ENCODE results near the gene RBFOX2. TPM values are rescaled to one million over a fixed set of nuclear protein-coding genes. Genes with fewer than 3 reads are reported as not detected.

RBFOX2 gene
- total RNA-seq, 1 donor from 2014 or later, result 200 TPM

- Histone ChIP-seq H3K9ac (ENCODE audit: low read depth in 1 of 3, low read length in 3 of 3) (peak overlapping the region; percentile 57 to 88 (median 77)), H3K27ac (ENCODE audit: low read depth, low read length) (peak overlapping the region; percentile 85), H3K9me3 (ENCODE audit: control insufficient read depth in 3 of 3, low read length in 3 of 3) (no peaks in the 10 kb centered on the region), H3K27me3 (ENCODE audit: control insufficient read depth in 3 of 3, insufficient read depth in 3 of 3, low read length in 3 of 3) (no peaks in the 10 kb centered on the region), H3K36me3 (ENCODE audit: control insufficient read depth in 3 of 3, insufficient read depth in 3 of 3, low read length in 3 of 3) (no peaks in the 10 kb centered on the region), H3K4me3 (ENCODE audit: low read length in 3 of 3) (peak overlapping the region; percentile 64 to 84 (median 68)), H3K4me1 (ENCODE audit: control insufficient read depth in 3 of 3, insufficient read depth in 3 of 3, low read length in 3 of 3) (peaks cover 43 to 64% (median 54%) of the 10 kb centered on the region in 3 donors)
Observed at GRCh38 chr22:35913925-35914324, 114.7 kb downstream of the RBFOX2 start.

GRCh38 chr22:35912658-35913057 is 116.0 kb downstream of the RBFOX2 start:
- H3K27ac ChIP-seq (ENCODE audit: low read depth, low read length), result peak overlapping the region; percentile 80

GRCh38 chr22:35911877-35912276 is 116.7 kb downstream of the RBFOX2 start:
- Histone ChIP-seq H3K9me3 (ENCODE audit: control insufficient read depth in 3 of 3, low read length in 3 of 3) (no peaks in the 10 kb centered on the region), H3K27ac (ENCODE audit: low read depth, low read length) (peak overlapping the region; percentile 80)

More at GRCh38 chr22:35912658-35913057, 116.0 kb downstream of the RBFOX2 start:
- peaks cover 33 to 52% (median 47%) of the 10 kb centered on the region in 3 donors for H3K4me1 ChIP-seq (ENCODE audit: control insufficient read depth in 3 of 3, insufficient read depth in 3 of 3, low read length in 3 of 3)
- no peaks in the 10 kb centered on the region for H3K27me3 ChIP-seq (ENCODE audit: control insufficient read depth in 3 of 3, insufficient read depth in 3 of 3, low read length in 3 of 3)
- no peak overlapping the region for H3K4me3 ChIP-seq (ENCODE audit: low read length in 3 of 3)
- H3K9me3 ChIP-seq (ENCODE audit: control insufficient read depth in 3 of 3, low read length in 3 of 3), result no peaks in the 10 kb centered on the region
- H3K9ac ChIP-seq (ENCODE audit: low read depth in 1 of 3, low read length in 3 of 3), result no peak overlapping the region
- H3K36me3 ChIP-seq (ENCODE audit: control insufficient read depth in 3 of 3, insufficient read depth in 3 of 3, low read length in 3 of 3), result no peaks in the 10 kb centered on the region

GRCh38 chr22:35910926-35911325 is 117.7 kb downstream of the RBFOX2 start:
- Histone ChIP-seq H3K4me1 (ENCODE audit: control insufficient read depth in 3 of 3, insufficient read depth in 3 of 3, low read length in 3 of 3) (peaks cover 31 to 45% (median 43%) of the 10 kb centered on the region in 3 donors), H3K9ac (ENCODE audit: low read depth in 1 of 3, low read length in 3 of 3) (no peak overlapping the region), H3K9me3 (ENCODE audit: control insufficient read depth in 3 of 3, low read length in 3 of 3) (no peaks in the 10 kb centered on the region), H3K36me3 (ENCODE audit: control insufficient read depth in 3 of 3, insufficient read depth in 3 of 3, low read length in 3 of 3) (no peaks in the 10 kb centered on the region), H3K4me3 (ENCODE audit: low read length in 3 of 3) (no peak overlapping the region), H3K27me3 (ENCODE audit: control insufficient read depth in 3 of 3, insufficient read depth in 3 of 3, low read length in 3 of 3) (no peaks in the 10 kb centered on the region), H3K27ac (ENCODE audit: low read depth, low read length) (peak overlapping the region; percentile 80)

More at GRCh38 chr22:35911877-35912276, 116.7 kb downstream of the RBFOX2 start:
- Histone ChIP-seq H3K9ac (ENCODE audit: low read depth in 1 of 3, low read length in 3 of 3) (no peak overlapping the region), H3K4me1 (ENCODE audit: control insufficient read depth in 3 of 3, insufficient read depth in 3 of 3, low read length in 3 of 3) (peaks cover 32 to 47% (median 46%) of the 10 kb centered on the region in 3 donors), H3K27me3 (ENCODE audit: control insufficient read depth in 3 of 3, insufficient read depth in 3 of 3, low read length in 3 of 3) (no peaks in the 10 kb centered on the region), H3K36me3 (ENCODE audit: control insufficient read depth in 3 of 3, insufficient read depth in 3 of 3, low read length in 3 of 3) (no peaks in the 10 kb centered on the region), H3K4me3 (ENCODE audit: low read length in 3 of 3) (peak overlapping the region in 1 of 3 donors; percentile 9)

GRCh38 chr22:35910003-35910769 is 118.4 kb downstream of the RBFOX2 start:
- Histone ChIP-seq H3K9ac (ENCODE audit: low read depth in 1 of 3, low read length in 3 of 3) (peak overlapping the region in 2 of 3 donors; percentile 2 to 55), H3K27me3 (ENCODE audit: control insufficient read depth in 3 of 3, insufficient read depth in 3 of 3, low read length in 3 of 3) (no peaks in the 10 kb centered on the region), H3K36me3 (ENCODE audit: control insufficient read depth in 3 of 3, insufficient read depth in 3 of 3, low read length in 3 of 3) (no peaks in the 10 kb centered on the region), H3K9me3 (ENCODE audit: control insufficient read depth in 3 of 3, low read length in 3 of 3) (no peaks in the 10 kb centered on the region), H3K4me1 (ENCODE audit: control insufficient read depth in 3 of 3, insufficient read depth in 3 of 3, low read length in 3 of 3) (peaks cover 24 to 41% (median 38%) of the 10 kb centered on the region in 3 donors), H3K4me3 (ENCODE audit: low read length in 3 of 3) (peak overlapping the region in 1 of 3 donors; percentile 23), H3K27ac (ENCODE audit: low read depth, low read length) (peak overlapping the region; percentile 80)

GRCh38 chr22:35905894-35906293 is 122.7 kb downstream of the RBFOX2 start:
- no peaks in the 10 kb centered on the region for H3K36me3 ChIP-seq (ENCODE audit: control insufficient read depth in 3 of 3, insufficient read depth in 3 of 3, low read length in 3 of 3)
- H3K4me1 ChIP-seq (ENCODE audit: control insufficient read depth in 3 of 3, insufficient read depth in 3 of 3, low read length in 3 of 3), result peaks cover 9 to 32% (median 26%) of the 10 kb centered on the region in 3 donors
- no peak overlapping the region for H3K9ac ChIP-seq (ENCODE audit: low read depth in 1 of 3, low read length in 3 of 3)
- no peak overlapping the region for H3K4me3 ChIP-seq (ENCODE audit: low read length in 3 of 3)
- no peak overlapping the region for H3K27ac ChIP-seq (ENCODE audit: low read depth, low read length)
- H3K27me3 ChIP-seq (ENCODE audit: control insufficient read depth in 3 of 3, insufficient read depth in 3 of 3, low read length in 3 of 3), result no peaks in the 10 kb centered on the region
- no peaks in the 10 kb centered on the region for H3K9me3 ChIP-seq (ENCODE audit: control insufficient read depth in 3 of 3, low read length in 3 of 3)

- peak overlapping the region in 2 of 3 donors; percentile 29 to 70 for H3K9ac ChIP-seq (ENCODE audit: low read depth in 1 of 3, low read length in 3 of 3)
- peak overlapping the region; percentile 79 for H3K27ac ChIP-seq (ENCODE audit: low read depth, low read length)
- peaks cover 11 to 31% (median 28%) of the 10 kb centered on the region in 3 donors for H3K4me1 ChIP-seq (ENCODE audit: control insufficient read depth in 3 of 3, insufficient read depth in 3 of 3, low read length in 3 of 3)
- no peaks in the 10 kb centered on the region for H3K9me3 ChIP-seq (ENCODE audit: control insufficient read depth in 3 of 3, low read length in 3 of 3)
- H3K36me3 ChIP-seq (ENCODE audit: control insufficient read depth in 3 of 3, insufficient read depth in 3 of 3, low read length in 3 of 3), result no peaks in the 10 kb centered on the region
- no peak overlapping the region for H3K4me3 ChIP-seq (ENCODE audit: low read length in 3 of 3)
- H3K27me3 ChIP-seq (ENCODE audit: control insufficient read depth in 3 of 3, insufficient read depth in 3 of 3, low read length in 3 of 3), result no peaks in the 10 kb centered on the region
Observed at GRCh38 chr22:35904752-35905151, 123.9 kb downstream of the RBFOX2 start.

GRCh38 chr22:35904336-35904692 is 124.3 kb downstream of the RBFOX2 start:
- peak overlapping the region; percentile 79 for H3K27ac ChIP-seq (ENCODE audit: low read depth, low read length)

GRCh38 chr22:35903571-35904335 is 124.9 kb downstream of the RBFOX2 start:
- Histone ChIP-seq H3K4me3 (ENCODE audit: low read length in 3 of 3) (peak overlapping the region in 1 of 3 donors; percentile 10), H3K9me3 (ENCODE audit: control insufficient read depth in 3 of 3, low read length in 3 of 3) (no peaks in the 10 kb centered on the region), H3K9ac (ENCODE audit: low read depth in 1 of 3, low read length in 3 of 3) (peak overlapping the region in 2 of 3 donors; percentile 29 to 69), H3K4me1 (ENCODE audit: control insufficient read depth in 3 of 3, insufficient read depth in 3 of 3, low read length in 3 of 3) (peaks cover 11 to 31% (median 30%) of the 10 kb centered on the region in 3 donors), H3K27ac (ENCODE audit: low read depth, low read length) (peak overlapping the region; percentile 79), H3K36me3 (ENCODE audit: control insufficient read depth in 3 of 3, insufficient read depth in 3 of 3, low read length in 3 of 3) (no peaks in the 10 kb centered on the region), H3K27me3 (ENCODE audit: control insufficient read depth in 3 of 3, insufficient read depth in 3 of 3, low read length in 3 of 3) (no peaks in the 10 kb centered on the region)

More at GRCh38 chr22:35904336-35904692, 124.3 kb downstream of the RBFOX2 start:
- peak overlapping the region in 2 of 3 donors; percentile 29 to 70 for H3K9ac ChIP-seq (ENCODE audit: low read depth in 1 of 3, low read length in 3 of 3)
- H3K9me3 ChIP-seq (ENCODE audit: control insufficient read depth in 3 of 3, low read length in 3 of 3), result no peaks in the 10 kb centered on the region
- no peaks in the 10 kb centered on the region for H3K27me3 ChIP-seq (ENCODE audit: control insufficient read depth in 3 of 3, insufficient read depth in 3 of 3, low read length in 3 of 3)
- H3K36me3 ChIP-seq (ENCODE audit: control insufficient read depth in 3 of 3, insufficient read depth in 3 of 3, low read length in 3 of 3), result no peaks in the 10 kb centered on the region
- peaks cover 11 to 31% (median 30%) of the 10 kb centered on the region in 3 donors for H3K4me1 ChIP-seq (ENCODE audit: control insufficient read depth in 3 of 3, insufficient read depth in 3 of 3, low read length in 3 of 3)
- H3K4me3 ChIP-seq (ENCODE audit: low read length in 3 of 3), result peak overlapping the region in 1 of 3 donors; percentile 54
